ENCODE data around the gene ARHGAP22.

- TF ChIP-seq, protein P1, sequence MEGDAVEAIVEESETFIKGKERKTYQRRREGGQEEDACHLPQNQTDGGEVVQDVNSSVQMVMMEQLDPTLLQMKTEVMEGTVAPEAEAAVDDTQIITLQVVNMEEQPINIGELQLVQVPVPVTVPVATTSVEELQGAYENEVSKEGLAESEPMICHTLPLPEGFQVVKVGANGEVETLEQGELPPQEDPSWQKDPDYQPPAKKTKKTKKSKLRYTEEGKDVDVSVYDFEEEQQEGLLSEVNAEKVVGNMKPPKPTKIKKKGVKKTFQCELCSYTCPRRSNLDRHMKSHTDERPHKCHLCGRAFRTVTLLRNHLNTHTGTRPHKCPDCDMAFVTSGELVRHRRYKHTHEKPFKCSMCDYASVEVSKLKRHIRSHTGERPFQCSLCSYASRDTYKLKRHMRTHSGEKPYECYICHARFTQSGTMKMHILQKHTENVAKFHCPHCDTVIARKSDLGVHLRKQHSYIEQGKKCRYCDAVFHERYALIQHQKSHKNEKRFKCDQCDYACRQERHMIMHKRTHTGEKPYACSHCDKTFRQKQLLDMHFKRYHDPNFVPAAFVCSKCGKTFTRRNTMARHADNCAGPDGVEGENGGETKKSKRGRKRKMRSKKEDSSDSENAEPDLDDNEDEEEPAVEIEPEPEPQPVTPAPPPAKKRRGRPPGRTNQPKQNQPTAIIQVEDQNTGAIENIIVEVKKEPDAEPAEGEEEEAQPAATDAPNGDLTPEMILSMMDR (IDR thresholded peaks at IDR 0.05): no peak
- TF ChIP-seq POLR2A (IDR thresholded peaks at IDR 0.05): no peak
Observed at GRCh38 chr10:48541144-48541795, 63.6 kb downstream of the ARHGAP22 start.

Measured in heart left ventricle (tissue), 13 donors.